ENCODE results near the gene LIFR. TPM values are rescaled to one million over a fixed set of nuclear protein-coding genes. Genes with fewer than 3 reads are reported as not detected.

Gene LIFR
- total RNA-seq, 1 experiment from 2014 or later = 22.0 TPM

DNA sequence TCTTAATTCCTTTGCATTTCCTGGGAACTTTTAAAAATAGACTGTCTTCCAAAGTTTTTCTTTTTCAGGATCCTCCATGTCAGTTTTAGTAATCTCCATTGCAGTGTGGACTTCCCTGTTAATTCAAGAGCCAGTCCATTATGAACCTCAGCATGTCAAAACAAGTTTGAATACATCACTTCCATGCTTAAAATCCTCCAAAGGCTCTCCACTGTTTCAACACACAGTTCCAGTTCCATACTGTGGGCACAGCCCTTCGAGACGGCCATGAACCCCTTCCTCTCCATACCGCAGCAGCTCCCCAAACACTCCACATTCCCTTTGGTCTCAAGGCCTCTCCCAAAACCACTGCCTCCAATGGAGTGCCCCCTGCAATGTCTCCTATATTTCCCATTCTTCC, 19.5 kb downstream of the LIFR start:
- H3K4me1 ChIP-seq (replicated peaks; ENCODE audit: insufficient read depth) = no peaks in the 10 kb centered on the region
- H3K27me3 ChIP-seq (ENCODE audit: insufficient read depth, low read depth) = no peaks in the 10 kb centered on the region
- H3K4me2 ChIP-seq = no peak overlapping the region
- H3K4me3 ChIP-seq = no peak overlapping the region
- no peaks in the 10 kb centered on the region for H3K36me3 ChIP-seq (ENCODE audit: low read depth)
- H3K9me2 ChIP-seq (ENCODE audit: insufficient read depth) = no peaks in the 10 kb centered on the region
- BruUV-seq (replicated peaks) = no TSS peak
- no peaks in the 10 kb centered on the region for H3K79me2 ChIP-seq (ENCODE audit: low read depth)
- H4K20me1 ChIP-seq (ENCODE audit: insufficient read depth) = no peaks in the 10 kb centered on the region
- ChIA-PET CTCF (no interaction called here), POLR2A (ENCODE audit: unreplicated experiment) (no interaction called here)
- DNase-seq = no peak
- no peak overlapping the region for H2AFZ ChIP-seq
- TF ChIP-seq, protein P1, sequence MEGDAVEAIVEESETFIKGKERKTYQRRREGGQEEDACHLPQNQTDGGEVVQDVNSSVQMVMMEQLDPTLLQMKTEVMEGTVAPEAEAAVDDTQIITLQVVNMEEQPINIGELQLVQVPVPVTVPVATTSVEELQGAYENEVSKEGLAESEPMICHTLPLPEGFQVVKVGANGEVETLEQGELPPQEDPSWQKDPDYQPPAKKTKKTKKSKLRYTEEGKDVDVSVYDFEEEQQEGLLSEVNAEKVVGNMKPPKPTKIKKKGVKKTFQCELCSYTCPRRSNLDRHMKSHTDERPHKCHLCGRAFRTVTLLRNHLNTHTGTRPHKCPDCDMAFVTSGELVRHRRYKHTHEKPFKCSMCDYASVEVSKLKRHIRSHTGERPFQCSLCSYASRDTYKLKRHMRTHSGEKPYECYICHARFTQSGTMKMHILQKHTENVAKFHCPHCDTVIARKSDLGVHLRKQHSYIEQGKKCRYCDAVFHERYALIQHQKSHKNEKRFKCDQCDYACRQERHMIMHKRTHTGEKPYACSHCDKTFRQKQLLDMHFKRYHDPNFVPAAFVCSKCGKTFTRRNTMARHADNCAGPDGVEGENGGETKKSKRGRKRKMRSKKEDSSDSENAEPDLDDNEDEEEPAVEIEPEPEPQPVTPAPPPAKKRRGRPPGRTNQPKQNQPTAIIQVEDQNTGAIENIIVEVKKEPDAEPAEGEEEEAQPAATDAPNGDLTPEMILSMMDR (conservative IDR thresholded peaks at IDR 0.05) = no peak
- TF ChIP-seq EZH2 (IDR thresholded peaks at IDR 0.05; ENCODE audit: low read depth) = no peak
- no peaks in the 10 kb centered on the region for H3K9me3 ChIP-seq (ENCODE audit: insufficient read depth, low read depth)
- no peaks in the 10 kb centered on the region for H3F3A ChIP-seq (ENCODE audit: insufficient read depth, low read depth)
- no peak overlapping the region for H3K27ac ChIP-seq
- intact Hi-C loops (cut with micrococcal nuclease; ENCODE audit: unreplicated experiment) = no loop called here

DNA sequence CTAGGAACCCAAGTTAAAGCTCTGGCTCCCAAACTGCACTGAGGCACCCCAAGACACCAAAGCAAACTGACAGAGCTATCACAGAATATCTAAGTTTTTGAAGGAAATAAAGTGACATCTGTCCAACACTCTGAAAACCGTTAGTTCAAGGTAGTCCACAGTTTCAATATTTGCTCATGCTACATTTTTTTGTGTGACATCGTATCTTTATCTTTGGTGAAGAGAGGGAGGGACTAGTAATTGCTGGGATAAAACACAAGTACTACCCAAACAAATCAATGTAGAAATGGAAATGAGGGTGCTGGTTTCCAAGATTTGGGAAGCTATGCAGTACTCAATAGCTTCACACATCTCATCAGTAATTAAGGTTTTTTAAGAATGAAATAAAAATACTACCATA, 20.6 kb downstream of the LIFR start:
- TF ChIP-seq EZH2 (IDR thresholded peaks at IDR 0.05; ENCODE audit: low read depth) = no peak
- TF ChIP-seq, protein P1 (conservative IDR thresholded peaks at IDR 0.05) = no peak
- no TSS peak for BruUV-seq (replicated peaks)
- Histone ChIP-seq H3K27ac (no peak overlapping the region), H3K79me2 (ENCODE audit: low read depth) (no peaks in the 10 kb centered on the region), H3K9me2 (ENCODE audit: insufficient read depth) (no peaks in the 10 kb centered on the region), H3F3A (ENCODE audit: insufficient read depth, low read depth) (no peaks in the 10 kb centered on the region), H4K20me1 (ENCODE audit: insufficient read depth) (no peaks in the 10 kb centered on the region), H3K27me3 (ENCODE audit: insufficient read depth, low read depth) (no peaks in the 10 kb centered on the region), H3K36me3 (ENCODE audit: low read depth) (no peaks in the 10 kb centered on the region), H2AFZ (no peak overlapping the region), H3K4me1 (replicated peaks; ENCODE audit: insufficient read depth) (no peaks in the 10 kb centered on the region), H3K4me3 (no peak overlapping the region), H3K4me2 (no peak overlapping the region), H3K9me3 (ENCODE audit: insufficient read depth, low read depth) (no peaks in the 10 kb centered on the region)
- ChIA-PET POLR2A (ENCODE audit: unreplicated experiment) (interaction anchor here (0.6 kb wide), 1 partner anchor 71 kb away, joined by 4 read pairs; no protein-coding TSS in a partner anchor), CTCF (interaction anchor here (0.5 to 1.0 kb wide), 2 partner anchors 94 to 901 kb away, joined by 3 to 4 read pairs; no protein-coding TSS in a partner anchor)
- intact Hi-C loops (cut with micrococcal nuclease; ENCODE audit: unreplicated experiment) = no loop called here
- no peak for DNase-seq

DNA sequence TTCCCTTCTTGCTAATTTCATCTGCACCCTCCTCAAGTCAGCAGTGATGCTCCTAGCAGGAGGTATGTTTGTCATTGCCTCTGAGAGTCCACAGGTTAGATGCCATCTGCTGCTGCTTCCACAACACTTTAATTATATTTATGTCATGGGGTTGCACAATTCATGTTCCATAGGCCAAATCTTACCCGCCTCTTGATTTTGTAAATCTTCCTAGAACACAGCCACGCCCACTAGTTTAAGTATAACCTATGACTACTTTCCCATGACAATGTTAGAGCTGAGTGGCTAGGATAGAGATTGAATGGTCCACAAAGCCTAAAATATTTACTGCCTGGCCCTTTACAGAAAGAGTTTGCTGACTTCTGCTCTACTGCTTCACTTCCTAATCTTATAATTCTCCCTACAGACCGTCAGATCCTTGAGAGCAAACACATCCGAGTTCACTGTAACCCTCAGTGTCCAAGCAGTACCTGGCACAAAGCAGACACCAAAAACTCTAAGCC, 21.1 kb downstream of the LIFR start:
- no peak for TF ChIP-seq EZH2 (IDR thresholded peaks at IDR 0.05; ENCODE audit: low read depth)
- TF ChIP-seq, protein P1 (conservative IDR thresholded peaks at IDR 0.05) = no peak
- intact Hi-C loops (cut with micrococcal nuclease; ENCODE audit: unreplicated experiment) = no loop called here
- no peaks in the 10 kb centered on the region for H3K9me2 ChIP-seq (ENCODE audit: insufficient read depth)
- H3K9me3 ChIP-seq (ENCODE audit: insufficient read depth, low read depth) = no peaks in the 10 kb centered on the region
- ChIA-PET POLR2A (ENCODE audit: unreplicated experiment) (interaction anchor here (0.6 kb wide), 1 partner anchor 70 kb away, joined by 4 read pairs; no protein-coding TSS in a partner anchor), CTCF (interaction anchor here (0.5 to 1.0 kb wide), 2 partner anchors 94 to 901 kb away, joined by 3 to 4 read pairs; no protein-coding TSS in a partner anchor)
- no peaks in the 10 kb centered on the region for H3K4me1 ChIP-seq (replicated peaks; ENCODE audit: insufficient read depth)
- no peak for DNase-seq
- no TSS peak for BruUV-seq (replicated peaks)
- H4K20me1 ChIP-seq (ENCODE audit: insufficient read depth) = no peaks in the 10 kb centered on the region
- no peak overlapping the region for H3K4me2 ChIP-seq
- no peaks in the 10 kb centered on the region for H3K36me3 ChIP-seq (ENCODE audit: low read depth)
- no peaks in the 10 kb centered on the region for H3K27me3 ChIP-seq (ENCODE audit: insufficient read depth, low read depth)
- no peaks in the 10 kb centered on the region for H3F3A ChIP-seq (ENCODE audit: insufficient read depth, low read depth)
- H3K79me2 ChIP-seq (ENCODE audit: low read depth) = no peaks in the 10 kb centered on the region
- no peak overlapping the region for H3K27ac ChIP-seq
- no peak overlapping the region for H3K4me3 ChIP-seq
- no peak overlapping the region for H2AFZ ChIP-seq

Measured in PC-9 (cell line).